IMR-90 (cell line): Measurements from ENCODE around the gene CROCC2. TPM values are rescaled to one million over a fixed set of nuclear protein-coding genes. Genes with fewer than 3 reads are reported as not detected.

ENCODE experiments used
- ATAC-seq: fragments of 200-7000 bp; cut with Tn5 transposase; 2 replicates; pipeline ENCODE4 v1.9.1; 2020; ENCODE audit warnings: low read depth, mild to moderate bottlenecking, moderate library complexity
- BruUV-seq: library from RNA; stranded (reverse); fragments of 400-500 nt; replicated peaks from 2 replicates; lab custom pipeline; 2021; lab: Mats Ljungman, UMichigan
- CTCF ChIA-PET: fragments of 300-600 bp; formaldehyde crosslinking; extraction: SDS; loops from one replicate; lab custom pipeline; 2021; ENCODE audit warnings: antibody characterized with exemption; lab: Yijun Ruan, JAX
- POLR2A ChIA-PET: fragments of 300-600 bp; sonication (Branson Sonifier 250); formaldehyde crosslinking; loops from one replicate; lab custom pipeline; 2022; ENCODE audit warnings: antibody characterized with exemption; ENCODE audit not compliant: unreplicated experiment; lab: Charles Lee
- DNase-seq: peaks from one replicate; pipeline ENCODE4 v3.0.0; 2013
- H2AFZ ChIP-seq: replicated peaks from 2 replicates; pipeline ENCODE3; 2013; ENCODE audit warnings: low read length, mild to moderate bottlenecking; ENCODE audit not compliant: poor library complexity
- H2AK5ac ChIP-seq: 2 replicates; pipeline ENCODE4 v1.6.1; 2013; ENCODE audit warnings: low read depth, low read length, inconsistent platforms
- H2AK9ac ChIP-seq: replicated peaks from 2 replicates; pipeline ENCODE3; 2013; ENCODE audit warnings: mild to moderate bottlenecking, low read depth, low read length, moderate library complexity; ENCODE audit not compliant: poor library complexity
- H2BK120ac ChIP-seq: 2 replicates; pipeline ENCODE4 v1.6.1; 2013; ENCODE audit warnings: low read depth, low read length, inconsistent platforms
- H2BK15ac ChIP-seq: 3 replicates; pipeline ENCODE4 v1.6.1; 2013; ENCODE audit warnings: low read depth, low read length, inconsistent platforms
- H2BK20ac ChIP-seq: 2 replicates; pipeline ENCODE4 v1.6.1; 2013; ENCODE audit warnings: low read depth, mild to moderate bottlenecking, inconsistent platforms, low read length, moderate library complexity
- H2BK5ac ChIP-seq: 2 replicates; pipeline ENCODE4 v1.6.1; 2013; ENCODE audit warnings: mild to moderate bottlenecking, low read depth, low read length, inconsistent platforms; ENCODE audit not compliant: poor library complexity, severe bottlenecking
- H3K14ac ChIP-seq: replicated peaks from 2 replicates; pipeline ENCODE4 v1.6.1; 2013; ENCODE audit warnings: low read depth, low read length, inconsistent platforms
- H3K18ac ChIP-seq: 2 replicates; pipeline ENCODE4 v1.6.1; 2013; ENCODE audit warnings: low read depth, low read length, control low read depth
- H3K23ac ChIP-seq: 2 replicates; pipeline ENCODE4 v1.6.1; 2013; ENCODE audit warnings: low read depth, low read length, inconsistent platforms
- H3K27ac ChIP-seq: 2 replicates; pipeline ENCODE4 v1.5.1; 2013; ENCODE audit warnings: mild to moderate bottlenecking, control low read depth, low read length; ENCODE audit not compliant: insufficient read depth
- H3K27me3 ChIP-seq: 2 replicates; pipeline ENCODE4 v1.6.1; 2013; ENCODE audit warnings: low read length; ENCODE audit not compliant: control insufficient read depth, insufficient read depth
- H3K36me3 ChIP-seq: 2 replicates; pipeline ENCODE4 v1.6.1; 2013; ENCODE audit warnings: low read length, mixed read lengths; ENCODE audit not compliant: control insufficient read depth, insufficient read depth
- H3K4ac ChIP-seq: 2 replicates; pipeline ENCODE4 v1.6.1; 2013; ENCODE audit warnings: low read depth, low read length, inconsistent platforms
- H3K4me1 ChIP-seq: 2 replicates; pipeline ENCODE4 v1.6.1; 2013; ENCODE audit warnings: low read length, mixed read lengths; ENCODE audit not compliant: control insufficient read depth, insufficient read depth
- H3K4me2 ChIP-seq: 2 replicates; pipeline ENCODE4 v1.6.1; 2013; ENCODE audit warnings: low read depth, mild to moderate bottlenecking, control low read depth, low read length, moderate library complexity
- H3K4me3 ChIP-seq: 2 replicates; pipeline ENCODE4 v1.5.1; 2013; ENCODE audit warnings: low read depth, mild to moderate bottlenecking, control low read depth, low read length, moderate library complexity; ENCODE audit not compliant: insufficient read depth
- H3K56ac ChIP-seq: 2 replicates; pipeline ENCODE4 v1.6.1; 2013; ENCODE audit warnings: low read length, inconsistent platforms; ENCODE audit not compliant: insufficient read depth; ENCODE audit errors: extremely low read depth
- H3K79me1 ChIP-seq, 2 experiments: 2 replicates each; pipeline ENCODE4 v1.6.1; 2013; ENCODE audit warnings: low read length in 2 of 2, inconsistent platforms in 1 of 2, low read depth in 1 of 2
- H3K9ac ChIP-seq: 2 replicates; pipeline ENCODE4 v1.6.1; 2013; ENCODE audit warnings: low read depth, low read length, control low read depth
- H3K9me1 ChIP-seq: 2 replicates; pipeline ENCODE4 v1.6.1; 2013; ENCODE audit warnings: low read length, inconsistent platforms; ENCODE audit not compliant: insufficient read depth
- H3K9me3 ChIP-seq: 2 replicates; pipeline ENCODE4 v1.6.1; 2013; ENCODE audit warnings: low read length; ENCODE audit not compliant: control insufficient read depth, insufficient read depth
- H4K20me1 ChIP-seq: 2 replicates; pipeline ENCODE4 v1.6.1; 2013; ENCODE audit warnings: low read length, inconsistent platforms; ENCODE audit not compliant: insufficient read depth
- H4K5ac ChIP-seq: 2 replicates; pipeline ENCODE4 v1.6.1; 2013; ENCODE audit warnings: mild to moderate bottlenecking, low read depth, low read length, control low read depth
- H4K8ac ChIP-seq, 2 experiments: 2 replicates each; pipeline ENCODE4 v1.6.1; 2013; ENCODE audit warnings: low read depth in 2 of 2, low read length in 2 of 2, control low read depth in 1 of 2, inconsistent platforms in 1 of 2
- H4K91ac ChIP-seq: 2 replicates; pipeline ENCODE4 v1.6.1; 2013; ENCODE audit warnings: low read depth, low read length, inconsistent platforms; ENCODE audit not compliant: insufficient read depth
- BHLHE40 ChIP-seq: fragments of 150-350 bp; IDR thresholded peaks from 2 replicates; pipeline ENCODE4 v1.6.1; 2016; ENCODE audit warnings: mild to moderate bottlenecking, low read depth, low read length
- CHD1 ChIP-seq: IDR thresholded peaks from 2 replicates; pipeline ENCODE4 v1.6.1; 2012; ENCODE audit warnings: low read depth, low read length, improper control_type of control experiment
- CTCF ChIP-seq: conservative IDR thresholded peaks from 2 replicates; pipeline ENCODE4 v1.5.1; 2012; ENCODE audit warnings: mild to moderate bottlenecking, low read depth, low read length, improper control_type of control experiment
- MXI1 ChIP-seq: IDR thresholded peaks from 2 replicates; pipeline ENCODE4 v1.6.1; 2012; ENCODE audit warnings: low read depth, mild to moderate bottlenecking, low read length, moderate library complexity, borderline replicate concordance
- NFE2L2 ChIP-seq: fragments of 150-350 bp; IDR thresholded peaks from 2 replicates; pipeline ENCODE4 v1.6.1; 2016; ENCODE audit warnings: low read depth, mild to moderate bottlenecking, low read length
- RAD21 ChIP-seq: IDR thresholded peaks from 2 replicates; pipeline ENCODE4 v1.6.1; 2012; ENCODE audit warnings: low read length, improper control_type of control experiment
- RCOR1 ChIP-seq: IDR thresholded peaks from 2 replicates; pipeline ENCODE4 v1.6.1; 2012; ENCODE audit warnings: mild to moderate bottlenecking, low read length, improper control_type of control experiment; ENCODE audit not compliant: insufficient replicate concordance
- SMC3 ChIP-seq: fragments of 150-350 bp; IDR thresholded peaks from 2 replicates; pipeline ENCODE4 v1.6.1; 2016; ENCODE audit warnings: low read depth, mild to moderate bottlenecking, antibody characterized with exemption, low read length, moderate library complexity
- USF2 ChIP-seq: fragments of 150-350 bp; IDR thresholded peaks from 2 replicates; pipeline ENCODE4 v1.6.1; 2017; ENCODE audit warnings: mild to moderate bottlenecking, antibody characterized with exemption, low read length, low read depth
- WGBS, 2 experiments: methylation state at CpG; one replicate each; pipeline versions ENCODE4 v1.1.5 to v1.1.7; 2013; ENCODE audit warnings: missing lambda C conversion rate in 2 of 2; ENCODE audit not compliant: insufficient read length in 1 of 2; ENCODE audit errors: extremely low coverage in 2 of 2; 5-methylcytosine and 5-hydroxymethylcytosine counted together
- dilution Hi-C: fragments of 300-500 bp; cut with HindIII; formaldehyde crosslinking; loops from one replicate; pipeline ENCODE4 v1.14.3; 2018; ENCODE audit warnings: low sequenced_read_pairs; ENCODE audit not compliant: unreplicated experiment
- in situ Hi-C: fragments of 300-500 bp; cut with MboI; formaldehyde crosslinking; loops from 3 replicates; pipeline ENCODE4 v1.14.3; 2019; ENCODE audit warnings: low sequenced_read_pairs, inconsistent platforms, mixed read lengths
- intact Hi-C: fragments of 100-400 bp; cut with micrococcal nuclease; formaldehyde crosslinking; loops from 2 replicates; pipeline ENCODE4 v1.10.0; 2022
- polyA plus RNA-seq, 3 experiments: library from polyadenylated mRNA; depleted of rRNA; stranded (reverse); fragments of >200 nt; gene quantifications; 2 replicates each; pipeline ENCODE4 v1.2.3, GENCODE V29; 2012; ENCODE audit warnings: low replicate concordance in 1 of 3
- total RNA-seq: library from RNA; depleted of rRNA; stranded (reverse); fragments of >200 nt; gene quantifications from 2 replicates; pipeline ENCODE4 v1.2.3, GENCODE V29; 2012
- TF ChIP-seq, protein P1 (sequence below): fragments of 150-350 bp; IDR thresholded peaks from 2 replicates; pipeline ENCODE4 v1.6.1; 2016; ENCODE audit warnings: low read depth, mild to moderate bottlenecking, low read length, moderate library complexity, borderline replicate concordance

CROCC2 gene
- total and polyA plus RNA-seq, 2 of the 4 experiments (the other 2 are of a cell fraction), result not detected

GRCh38 chr2:240970104-240970503 lies 64.0 kb downstream of the CROCC2 start:
- in situ Hi-C loops, result no loop called here
- Histone ChIP-seq H3K9me1 (no peaks in the 10 kb centered on the region), H2BK120ac (no peak overlapping the region), H3K18ac (no peak overlapping the region), H4K20me1 (no peaks in the 10 kb centered on the region), H4K5ac (no peak overlapping the region), H3K4ac (no peak overlapping the region), H3K27ac (no peak overlapping the region), H3K27me3 (peaks cover 13% of the 10 kb centered on the region), H3K56ac (no peak overlapping the region), H3K14ac (no peak overlapping the region), H3K4me1 (peaks cover 2% of the 10 kb centered on the region; the same call in 1 of the 2 replicates), H3K9ac (no peak overlapping the region), H3K79me1 (no peaks in the 10 kb centered on the region), H2AK9ac (no peak overlapping the region), H2BK5ac (no peak overlapping the region), H3K4me3 (no peak overlapping the region), H3K23ac (no peak overlapping the region), H3K4me2 (no peak overlapping the region), H3K36me3 (no peaks in the 10 kb centered on the region), H2BK20ac (no peak overlapping the region), H3K9me3 (peaks cover 7% of the 10 kb centered on the region), H2BK15ac (no peak overlapping the region), H4K8ac (no peak overlapping the region), H2AFZ (no peak overlapping the region), H2AK5ac (no peak overlapping the region), H4K91ac (no peak overlapping the region)
- BruUV-seq, result no TSS peak
- dilution Hi-C loops, result no loop called here
- no peak for DNase-seq
- intact Hi-C loops, result no loop called here
- no CpG with 5 or more reads among the region's 3 CpGs for WGBS, 2 experiments
- TF ChIP-seq, protein P1, sequence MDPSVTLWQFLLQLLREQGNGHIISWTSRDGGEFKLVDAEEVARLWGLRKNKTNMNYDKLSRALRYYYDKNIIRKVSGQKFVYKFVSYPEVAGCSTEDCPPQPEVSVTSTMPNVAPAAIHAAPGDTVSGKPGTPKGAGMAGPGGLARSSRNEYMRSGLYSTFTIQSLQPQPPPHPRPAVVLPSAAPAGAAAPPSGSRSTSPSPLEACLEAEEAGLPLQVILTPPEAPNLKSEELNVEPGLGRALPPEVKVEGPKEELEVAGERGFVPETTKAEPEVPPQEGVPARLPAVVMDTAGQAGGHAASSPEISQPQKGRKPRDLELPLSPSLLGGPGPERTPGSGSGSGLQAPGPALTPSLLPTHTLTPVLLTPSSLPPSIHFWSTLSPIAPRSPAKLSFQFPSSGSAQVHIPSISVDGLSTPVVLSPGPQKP, result no peak
- no peak for TF ChIP-seq MXI1
- no peak for TF ChIP-seq SMC3
- TF ChIP-seq RCOR1, result no peak
- no peak for TF ChIP-seq CTCF
- no peak for TF ChIP-seq USF2
- no peak for TF ChIP-seq RAD21
- no peak for TF ChIP-seq NFE2L2
- TF ChIP-seq BHLHE40, result no peak
- TF ChIP-seq CHD1, result no peak
- ATAC-seq, result no peak
- ChIA-PET POLR2A (no interaction called here), CTCF (no interaction called here)
